Neural progenitor cell (in vitro differentiated cells): Measurements from ENCODE around the gene CYP4F3. TPM values are rescaled to one million over a fixed set of nuclear protein-coding genes. Genes with fewer than 3 reads are reported as not detected.
"Not testable (repeated sequence)": the region's sequence is repeated elsewhere in the genome, so short reads cannot be mapped to it uniquely, and the experiment has no call there.

ENCODE experiments used
- DNase-seq: peaks from one replicate; pipeline ENCODE4 v3.0.0-alpha.2; 2016; ENCODE audit warnings: low spot score
- H2AFZ ChIP-seq: fragments of 200-600 bp; sonication (generic); replicated peaks from 2 replicates; pipeline ENCODE4 v1.6.1; 2016; ENCODE audit warnings: antibody characterized with exemption
- H3F3A ChIP-seq: fragments of 200-600 bp; sonication (generic); 2 replicates; pipeline ENCODE4 v1.6.1; 2016; ENCODE audit warnings: antibody characterized with exemption, low read depth
- H3K27ac ChIP-seq: fragments of 200-600 bp; sonication (generic); 2 replicates; pipeline ENCODE4 v1.5.1; 2016; ENCODE audit warnings: mild to moderate bottlenecking
- H3K27me3 ChIP-seq: fragments of 200-600 bp; sonication (generic); 2 replicates; pipeline ENCODE4 v1.6.1; 2016; ENCODE audit warnings: mild to moderate bottlenecking, moderate library complexity
- H3K36me3 ChIP-seq: fragments of 200-600 bp; sonication (generic); 2 replicates; pipeline ENCODE4 v1.5.1; 2016
- H3K4me1 ChIP-seq: fragments of 200-600 bp; sonication (generic); 2 replicates; pipeline ENCODE4 v1.6.1; 2016; ENCODE audit warnings: mixed run types
- H3K4me2 ChIP-seq: fragments of 200-600 bp; sonication (generic); 2 replicates; pipeline ENCODE4 v1.6.1; 2016
- H3K4me3 ChIP-seq: fragments of 200-600 bp; sonication (generic); 2 replicates; pipeline ENCODE4 v1.5.1; 2016
- H3K79me2 ChIP-seq: fragments of 200-600 bp; sonication (generic); 2 replicates; pipeline ENCODE4 v1.6.1; 2016; ENCODE audit warnings: low read depth
- H3K9ac ChIP-seq: fragments of 200-600 bp; sonication (generic); 2 replicates; pipeline ENCODE4 v1.6.1; 2016
- H3K9me3 ChIP-seq: fragments of 200-600 bp; sonication (generic); 2 replicates; pipeline ENCODE4 v1.5.1; 2016; ENCODE audit warnings: low read depth
- H4K20me1 ChIP-seq: fragments of 200-600 bp; sonication (generic); 2 replicates; pipeline ENCODE4 v1.6.1; 2016; ENCODE audit warnings: low read depth
- H3K27ac Mint-ChIP-seq: 3 replicates; pipeline ENCODE4 v1.8.0; 2021; ENCODE audit warnings: mixed read lengths
- H3K27me3 Mint-ChIP-seq: 2 replicates; pipeline ENCODE4 v1.8.0; 2022; ENCODE audit warnings: low read depth, mild to moderate bottlenecking, inconsistent platforms, moderate library complexity, mixed read lengths; ENCODE audit not compliant: insufficient read depth
- H3K36me3 Mint-ChIP-seq: 3 replicates; pipeline ENCODE4 v1.8.0; 2021; ENCODE audit warnings: mixed read lengths
- H3K4me1 Mint-ChIP-seq: 3 replicates; pipeline ENCODE4 v1.8.0; 2021; ENCODE audit warnings: mixed read lengths
- H3K4me3 Mint-ChIP-seq: 3 replicates; pipeline ENCODE4 v1.8.0; 2021; ENCODE audit warnings: mild to moderate bottlenecking, moderate library complexity, mixed read lengths
- H3K9me3 Mint-ChIP-seq: 3 replicates; pipeline ENCODE4 v1.8.0; 2020; ENCODE audit warnings: mixed read lengths
- EZH2 ChIP-seq: fragments of 200-600 bp; sonication (generic); IDR thresholded peaks from 2 replicates; pipeline ENCODE4 v1.6.1; 2017; ENCODE audit warnings: antibody characterized with exemption, mild to moderate bottlenecking, moderate library complexity
- EZH2phosphoT487 ChIP-seq: fragments of 200-600 bp; sonication (generic); IDR thresholded peaks from 2 replicates; pipeline ENCODE4 v1.6.1; 2017; ENCODE audit warnings: antibody characterized with exemption
- total RNA-seq: library from RNA; depleted of rRNA; stranded (reverse); fragments of >200 nt; gene quantifications from 2 replicates; pipeline ENCODE4 v1.2.3, GENCODE V29; 2015; ENCODE audit warnings: low replicate concordance
- TF ChIP-seq, protein P1 (sequence below): fragments of 200-600 bp; sonication (generic); IDR thresholded peaks from 2 replicates; pipeline ENCODE4 v1.5.1; 2017; ENCODE audit warnings: antibody characterized with exemption, mild to moderate bottlenecking

The CYP4F3 gene
- total RNA-seq, 1 donor from 2014 or later, result not detected

DNA sequence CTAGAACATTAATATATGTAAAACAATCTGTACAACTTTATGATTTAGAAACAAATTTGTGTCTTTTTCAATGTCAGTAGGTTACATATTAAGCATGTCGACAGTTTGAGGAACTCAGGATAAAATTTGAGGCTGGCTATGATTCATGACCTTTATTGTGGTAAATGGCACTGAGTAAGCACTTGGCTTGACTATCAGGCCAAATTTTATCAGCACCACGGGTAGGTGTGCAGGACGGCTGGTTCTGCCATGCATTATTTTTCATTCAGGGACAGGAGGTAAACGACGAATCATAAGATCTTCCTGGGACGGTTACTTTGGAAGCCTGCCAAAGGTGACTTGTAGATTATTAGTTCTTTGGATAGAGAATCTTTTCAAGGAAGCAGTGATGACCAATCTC is 45.6 kb upstream of the CYP4F3 start:
- H3K27me3 Mint-ChIP-seq, result no peaks in the 10 kb centered on the region
- H2AFZ ChIP-seq, result no peak overlapping the region
- H3K27ac Mint-ChIP-seq, result no peak overlapping the region
- H3K27ac ChIP-seq, result no peak overlapping the region
- H3F3A ChIP-seq, result no peaks in the 10 kb centered on the region
- no peaks in the 10 kb centered on the region for H3K4me1 ChIP-seq
- H3K36me3 Mint-ChIP-seq, result no peaks in the 10 kb centered on the region
- no peaks in the 10 kb centered on the region for H3K79me2 ChIP-seq
- no peaks in the 10 kb centered on the region for H3K27me3 ChIP-seq
- no peaks in the 10 kb centered on the region for H3K4me1 Mint-ChIP-seq
- no peak overlapping the region for H3K4me2 ChIP-seq
- H3K4me3 Mint-ChIP-seq, result no peak overlapping the region
- peaks cover 6% of the 10 kb centered on the region for H3K9me3 ChIP-seq
- TF ChIP-seq EZH2phosphoT487 (no peak), EZH2 (no peak)
- TF ChIP-seq, protein P1, sequence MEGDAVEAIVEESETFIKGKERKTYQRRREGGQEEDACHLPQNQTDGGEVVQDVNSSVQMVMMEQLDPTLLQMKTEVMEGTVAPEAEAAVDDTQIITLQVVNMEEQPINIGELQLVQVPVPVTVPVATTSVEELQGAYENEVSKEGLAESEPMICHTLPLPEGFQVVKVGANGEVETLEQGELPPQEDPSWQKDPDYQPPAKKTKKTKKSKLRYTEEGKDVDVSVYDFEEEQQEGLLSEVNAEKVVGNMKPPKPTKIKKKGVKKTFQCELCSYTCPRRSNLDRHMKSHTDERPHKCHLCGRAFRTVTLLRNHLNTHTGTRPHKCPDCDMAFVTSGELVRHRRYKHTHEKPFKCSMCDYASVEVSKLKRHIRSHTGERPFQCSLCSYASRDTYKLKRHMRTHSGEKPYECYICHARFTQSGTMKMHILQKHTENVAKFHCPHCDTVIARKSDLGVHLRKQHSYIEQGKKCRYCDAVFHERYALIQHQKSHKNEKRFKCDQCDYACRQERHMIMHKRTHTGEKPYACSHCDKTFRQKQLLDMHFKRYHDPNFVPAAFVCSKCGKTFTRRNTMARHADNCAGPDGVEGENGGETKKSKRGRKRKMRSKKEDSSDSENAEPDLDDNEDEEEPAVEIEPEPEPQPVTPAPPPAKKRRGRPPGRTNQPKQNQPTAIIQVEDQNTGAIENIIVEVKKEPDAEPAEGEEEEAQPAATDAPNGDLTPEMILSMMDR, result no peak
- no peak for DNase-seq
- H3K9me3 Mint-ChIP-seq, result peaks cover 9% of the 10 kb centered on the region
- H3K9ac ChIP-seq, result no peak overlapping the region
- H3K36me3 ChIP-seq, result no peaks in the 10 kb centered on the region
- H3K4me3 ChIP-seq, result no peak overlapping the region
- H4K20me1 ChIP-seq, result no peaks in the 10 kb centered on the region

DNA sequence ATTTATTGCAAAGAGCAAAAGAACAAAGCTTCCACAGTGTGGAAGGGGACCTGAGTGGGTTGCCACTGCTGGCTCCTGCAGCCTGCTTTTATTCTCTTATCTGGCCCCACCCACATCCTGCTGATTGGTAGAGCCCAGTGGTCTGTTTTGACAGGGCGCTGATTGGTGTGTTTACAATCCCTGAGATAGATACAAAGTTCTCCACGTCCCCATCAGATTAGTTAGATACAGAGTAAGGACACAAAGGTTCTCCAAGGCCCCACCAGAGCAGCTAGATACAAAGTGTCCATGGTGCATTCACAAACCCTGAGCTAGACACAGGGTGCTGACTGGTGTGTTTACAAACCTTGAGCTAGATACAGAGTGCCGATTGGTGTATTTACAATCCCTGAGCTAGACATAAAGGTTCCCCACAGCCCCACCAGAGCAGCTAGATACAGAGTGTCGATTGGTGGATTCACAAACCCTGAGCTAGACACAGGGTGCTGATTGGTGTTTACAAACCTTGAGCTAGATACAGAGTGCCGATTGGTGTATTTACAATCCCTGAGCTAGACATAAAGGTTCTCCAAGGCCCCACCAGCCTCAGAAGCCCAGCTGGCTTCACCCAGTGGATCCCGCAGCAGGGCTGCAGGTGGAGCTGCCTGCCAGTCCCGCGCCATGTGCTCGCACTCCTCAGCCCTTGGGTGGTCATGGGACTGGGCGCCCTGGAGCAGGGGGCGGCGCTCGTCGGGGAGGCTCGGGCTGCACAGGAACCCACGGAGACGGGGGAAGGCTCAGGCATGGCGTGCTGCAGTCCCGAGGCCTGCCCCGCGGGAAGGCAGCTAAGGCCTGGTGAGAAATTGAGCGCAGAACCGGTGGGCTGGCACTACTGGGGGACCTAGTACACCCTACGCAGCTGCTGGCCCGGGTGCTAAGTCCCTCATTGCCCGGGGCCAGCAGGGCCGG is 32.4 kb upstream of the CYP4F3 start:
- H3K36me3 Mint-ChIP-seq, H3K27me3 Mint-ChIP-seq, H3K4me3 Mint-ChIP-seq, H3K9ac ChIP-seq, H2AFZ ChIP-seq, H3K27ac ChIP-seq, H4K20me1 ChIP-seq, H3K27ac Mint-ChIP-seq, H3K4me1 Mint-ChIP-seq, H3K4me1 ChIP-seq, H3K27me3 ChIP-seq, H3K9me3 Mint-ChIP-seq, H3K4me2 ChIP-seq, H3K36me3 ChIP-seq, DNase-seq, H3K9me3 ChIP-seq, H3K4me3 ChIP-seq, H3F3A ChIP-seq, H3K79me2 ChIP-seq: not testable (repeated sequence)

DNA sequence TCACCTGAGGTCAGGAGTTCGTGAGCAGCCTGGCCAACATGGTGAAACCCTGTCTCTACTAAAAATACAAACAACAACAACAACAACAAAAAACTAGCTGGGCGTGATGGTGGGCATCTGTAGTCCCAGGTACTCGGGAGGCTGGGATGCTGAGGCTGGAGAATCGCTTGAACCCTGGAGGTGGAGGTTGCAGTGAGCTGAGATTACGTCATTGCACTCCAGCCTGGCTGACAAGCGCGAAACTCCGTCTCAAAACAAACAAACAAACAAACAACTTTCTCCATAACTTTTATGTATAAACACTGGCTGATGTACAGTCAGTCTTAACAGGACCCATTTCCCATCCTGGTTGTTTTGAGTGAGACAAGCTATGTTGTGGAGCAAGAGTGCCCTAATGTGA is 31.4 kb upstream of the CYP4F3 start:
- Histone ChIP-seq H2AFZ (no peak overlapping the region), H3F3A (no peaks in the 10 kb centered on the region), H3K9me3 (peaks cover 11% of the 10 kb centered on the region), H3K27me3 (no peaks in the 10 kb centered on the region), H3K9ac (no peak overlapping the region), H3K4me3 (no peak overlapping the region), H3K4me2 (no peak overlapping the region), H3K27ac (no peak overlapping the region), H3K36me3 (no peaks in the 10 kb centered on the region), H3K79me2 (no peaks in the 10 kb centered on the region), H4K20me1 (no peaks in the 10 kb centered on the region), H3K4me1 (no peaks in the 10 kb centered on the region)
- TF ChIP-seq, protein P1, result no peak
- no peak for TF ChIP-seq EZH2
- no peak for TF ChIP-seq EZH2phosphoT487
- Mint-ChIP-seq H3K27me3 (peaks cover 11% of the 10 kb centered on the region), H3K4me1 (no peaks in the 10 kb centered on the region), H3K36me3 (no peaks in the 10 kb centered on the region), H3K9me3 (peaks cover 7% of the 10 kb centered on the region), H3K4me3 (no peak overlapping the region), H3K27ac (no peak overlapping the region)
- DNase-seq, result no peak

DNA sequence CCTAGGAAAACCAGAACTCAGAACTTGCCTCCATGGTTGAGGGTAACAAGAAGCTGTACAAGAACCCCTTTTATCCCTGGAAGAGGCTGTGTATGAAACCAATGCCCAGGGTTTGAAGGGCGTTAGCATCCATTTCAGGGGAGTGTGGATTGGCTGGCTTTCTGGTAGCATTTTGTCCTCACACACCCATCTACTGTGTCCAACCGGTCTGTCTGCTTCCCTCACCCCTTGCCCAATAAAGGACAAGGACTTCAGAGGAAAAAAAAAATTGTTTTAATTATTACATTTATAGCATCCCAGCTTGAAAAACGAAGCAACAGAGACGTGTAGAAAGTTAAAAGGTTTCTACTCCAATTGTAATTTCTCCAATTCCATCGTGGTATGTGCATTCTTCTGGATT is 28.4 kb upstream of the CYP4F3 start:
- H3K4me2 ChIP-seq, result no peak overlapping the region
- no peak overlapping the region for H2AFZ ChIP-seq
- H3K9ac ChIP-seq, result no peak overlapping the region
- H3K79me2 ChIP-seq, result no peaks in the 10 kb centered on the region
- no peaks in the 10 kb centered on the region for H3K27me3 ChIP-seq
- peaks cover 14% of the 10 kb centered on the region for H3K9me3 Mint-ChIP-seq
- no peaks in the 10 kb centered on the region for H3K36me3 Mint-ChIP-seq
- peaks cover 9% of the 10 kb centered on the region for H3K27me3 Mint-ChIP-seq
- no peak for DNase-seq
- no peaks in the 10 kb centered on the region for H3K4me1 Mint-ChIP-seq
- no peak overlapping the region for H3K4me3 Mint-ChIP-seq
- H3K9me3 ChIP-seq, result peaks cover 6% of the 10 kb centered on the region
- H4K20me1 ChIP-seq, result no peaks in the 10 kb centered on the region
- no peaks in the 10 kb centered on the region for H3K36me3 ChIP-seq
- TF ChIP-seq, protein P1, result no peak
- TF ChIP-seq EZH2 (no peak), EZH2phosphoT487 (no peak)
- H3K27ac ChIP-seq, result no peak overlapping the region
- H3F3A ChIP-seq, result no peaks in the 10 kb centered on the region
- no peak overlapping the region for H3K4me3 ChIP-seq
- H3K27ac Mint-ChIP-seq, result no peak overlapping the region
- H3K4me1 ChIP-seq, result no peaks in the 10 kb centered on the region
